Central memory CD4-positive, alpha-beta T cell (primary cell): ENCODE results near the gene FBXO36.
"Not testable (repeated sequence)": the region's sequence is repeated elsewhere in the genome, so short reads cannot be mapped to it uniquely, and the experiment has no call there.

Experiments used
- DNase-seq: peaks from one replicate; pipeline ENCODE4 v3.0.0; 2022

The FBXO36 gene

GRCh38 chr2:229914171-229914570 is 8.1 kb upstream of the FBXO36 start:
- no peak for DNase-seq

GRCh38 chr2:229917793-229918192 is 4.5 kb upstream of the FBXO36 start:
- no peak for DNase-seq

GRCh38 chr2:229920011-229920641 is 2.2 kb upstream of the FBXO36 start:
- peak; percentile 40 for DNase-seq

- DNase-seq = peak; percentile 61
Observed at GRCh38 chr2:229921101-229921891, 1.0 kb upstream of the FBXO36 start.

- peak; percentile 93 for DNase-seq
Observed at GRCh38 chr2:229921892-229922448, 333 bp upstream of the FBXO36 start, which contains the start of gene TRIP12. TSS of gene TRIP12 (minus strand) at chr2:229922009. CDS start at chr2:229880079, 41,930 bp downstream.

GRCh38 chr2:229924541-229924940 is 2.2 kb downstream of the FBXO36 start:
- DNase-seq = not testable (repeated sequence)

- no peak for DNase-seq
Observed at GRCh38 chr2:229925201-229925600, 2.9 kb downstream of the FBXO36 start.

GRCh38 chr2:229927817-229928321 is 5.6 kb downstream of the FBXO36 start:
- no peak for DNase-seq

- DNase-seq = no peak
Observed at GRCh38 chr2:229930656-229931055, 8.4 kb downstream of the FBXO36 start.

- DNase-seq = no peak
Observed at GRCh38 chr2:229931241-229931640, 8.9 kb downstream of the FBXO36 start.

GRCh38 chr2:229937537-229937936 is 15.2 kb downstream of the FBXO36 start:
- DNase-seq = no peak

GRCh38 chr2:229942671-229943070 is 20.4 kb downstream of the FBXO36 start:
- DNase-seq = no peak

- DNase-seq = no peak
Observed at GRCh38 chr2:229943171-229943570, 20.9 kb downstream of the FBXO36 start.

- no peak for DNase-seq
Observed at GRCh38 chr2:229943770-229944449, 21.6 kb downstream of the FBXO36 start.

GRCh38 chr2:229945975-229946374 is 23.7 kb downstream of the FBXO36 start:
- no peak for DNase-seq

- no peak for DNase-seq
Observed at GRCh38 chr2:229947544-229947943, 25.2 kb downstream of the FBXO36 start.

- no peak for DNase-seq
Observed at GRCh38 chr2:229952256-229952835, 30.0 kb downstream of the FBXO36 start.

- no peak for DNase-seq
Observed at GRCh38 chr2:229955663-229956062, 33.4 kb downstream of the FBXO36 start.

GRCh38 chr2:229956491-229956890 is 34.2 kb downstream of the FBXO36 start:
- no peak for DNase-seq

- DNase-seq = not testable (repeated sequence)
Observed at GRCh38 chr2:229963596-229963995, 41.3 kb downstream of the FBXO36 start.

GRCh38 chr2:229969921-229970320 is 47.6 kb downstream of the FBXO36 start:
- DNase-seq = no peak

- no peak for DNase-seq
Observed at GRCh38 chr2:229970406-229970805, 48.1 kb downstream of the FBXO36 start.
